Sigmoid colon (tissue), 4 donors: ENCODE measurements around the gene PTPRA.

Source experiments
- CTCF ChIP-seq, 4 experiments: fragments of 450-650 bp in 3 of 4; fragments of 200-600 bp in 1 of 4; IDR thresholded peaks; one replicate each; pipeline ENCODE4 v1.5.1; 2016 to 2019; ENCODE audit warnings: antibody characterized with exemption in 4 of 4, mild to moderate bottlenecking in 3 of 4, moderate library complexity in 2 of 4
- EP300 ChIP-seq, 4 donors: sonication (generic); formaldehyde crosslinking; IDR thresholded peaks; one replicate each; pipeline ENCODE4 v1.6.1; 2017; ENCODE audit warnings: antibody characterized with exemption in 4 of 4
- POLR2A ChIP-seq, 2 donors: fragments of 450-650 bp; IDR thresholded peaks; one replicate each; pipeline ENCODE4 v1.6.1; 2016; ENCODE audit warnings: antibody characterized with exemption in 2 of 2, mild to moderate bottlenecking in 2 of 2, moderate library complexity in 2 of 2
- POLR2AphosphoS5 ChIP-seq, 4 donors: sonication (generic); formaldehyde crosslinking; IDR thresholded peaks; one replicate each; pipeline ENCODE4 v1.6.1; 2017; ENCODE audit warnings: antibody characterized with exemption in 4 of 4

GRCh38 chr20:2846698-2847097 is 26.6 kb upstream of the PTPRA start:
- TF ChIP-seq CTCF (IDR thresholded peaks at IDR 0.05) (no peak), EP300 (IDR thresholded peaks at IDR 0.05) (no peak), POLR2A (IDR thresholded peaks at IDR 0.05) (no peak), POLR2AphosphoS5 (IDR thresholded peaks at IDR 0.05) (no peak)
